SK-N-SH (cell line): ENCODE measurements around the gene ACVRL1. TPM values are rescaled to one million over a fixed set of nuclear protein-coding genes. Genes with fewer than 3 reads are reported as not detected.

Experiments
- CTCF ChIA-PET: fragments of 300-600, 350-600 bp; formaldehyde crosslinking; extraction: SDS; loops from one replicate; lab custom pipeline; 2021; lab: Yijun Ruan, JAX
- POLR2A ChIA-PET: fragments of 350-600 bp; sonication (Branson Sonifier 250); formaldehyde crosslinking; extraction: SDS; loops from one replicate; lab custom pipeline; 2020; ENCODE audit warnings: antibody characterized with exemption, inconsistent platforms; lab: Yijun Ruan, JAX
- DNase-seq: peaks from one replicate; pipeline ENCODE4 v3.0.0; 2012
- H2AFZ ChIP-seq: fragments of 200-600 bp; sonication (generic); 2 replicates; pipeline ENCODE4 v1.8.1; 2016; ENCODE audit warnings: antibody characterized with exemption, mild to moderate bottlenecking, low read depth
- H3F3A ChIP-seq: fragments of 200-600 bp; sonication (generic); replicated peaks from 2 replicates; pipeline ENCODE3; 2016; ENCODE audit warnings: antibody characterized with exemption, mild to moderate bottlenecking; ENCODE audit not compliant: insufficient read depth
- H3K27ac ChIP-seq, 2 experiments: fragments of 200-500 bp in 1 of 2; fragments of 200-600 bp in 1 of 2; sonication (Bioruptor generic) in 1 of 2; sonication (generic), shearing (Covaris generic) in 1 of 2; 2 replicates each; pipeline versions ENCODE4 v1.5.1 to v1.6.1; 2014 to 2016; ENCODE audit warnings: low read depth in 2 of 2, inconsistent platforms in 1 of 2, low read length in 1 of 2, mild to moderate bottlenecking in 1 of 2, mixed read lengths in 1 of 2
- H3K27me3 ChIP-seq: fragments of 200-600 bp; sonication (generic), shearing (Covaris generic); 2 replicates; pipeline ENCODE4 v1.6.1; 2016; ENCODE audit warnings: mixed run types; ENCODE audit not compliant: insufficient read depth
- H3K36me3 ChIP-seq, 2 experiments: fragments of 200-500 bp in 1 of 2; fragments of 200-600 bp in 1 of 2; sonication (Bioruptor generic) in 1 of 2; sonication (generic) in 1 of 2; replicated peaks in 1 of 2; 2 replicates each; pipeline versions ENCODE3 to v1.5.1; 2014 to 2016; ENCODE audit warnings: low read length in 1 of 2, mild to moderate bottlenecking in 1 of 2; ENCODE audit not compliant: insufficient read depth in 2 of 2, control insufficient read depth in 1 of 2
- H3K4me1 ChIP-seq, 2 experiments: fragments of 200-500 bp in 1 of 2; fragments of 200-600 bp in 1 of 2; sonication (Bioruptor generic) in 1 of 2; sonication (generic), shearing (Covaris generic) in 1 of 2; 2 replicates each; pipeline versions ENCODE4 v1.5.1 to v1.6.1; 2014 to 2016; ENCODE audit warnings: low read depth in 1 of 2, low read length in 1 of 2, mixed run types in 1 of 2; ENCODE audit not compliant: insufficient read depth in 2 of 2, control insufficient read depth in 1 of 2
- H3K4me2 ChIP-seq: fragments of 200-600 bp; sonication (generic), shearing (Covaris generic); 2 replicates; pipeline ENCODE4 v1.6.1; 2017; ENCODE audit warnings: mixed run types
- H3K4me3 ChIP-seq, 2 experiments: fragments of 200-500 bp in 1 of 2; fragments of 200-600 bp in 1 of 2; sonication (Bioruptor generic) in 1 of 2; sonication (generic), shearing (Covaris generic) in 1 of 2; 2 replicates each; pipeline versions ENCODE4 v1.5.1 to v1.8.1; 2014 to 2016; ENCODE audit warnings: low read depth in 2 of 2, inconsistent platforms in 1 of 2, low read length in 1 of 2, mild to moderate bottlenecking in 1 of 2, mixed read lengths in 1 of 2, moderate library complexity in 1 of 2
- H3K79me2 ChIP-seq: fragments of 200-600 bp; sonication (generic); 2 replicates; pipeline ENCODE4 v1.8.1; 2017; ENCODE audit warnings: mild to moderate bottlenecking; ENCODE audit not compliant: insufficient read depth
- H3K9ac ChIP-seq: fragments of 200-600 bp; sonication (generic); 2 replicates; pipeline ENCODE4 v1.6.1; 2017; ENCODE audit warnings: mixed run types
- H3K9me2 ChIP-seq: fragments of 200-600 bp; sonication (generic); 2 replicates; pipeline ENCODE4 v1.6.1; 2017; ENCODE audit warnings: mixed run types
- H3K9me3 ChIP-seq: fragments of 200-600 bp; sonication (generic); 2 replicates; pipeline ENCODE4 v1.6.1; 2017; ENCODE audit warnings: mixed run types, mild to moderate bottlenecking, moderate library complexity
- H4K20me1 ChIP-seq: fragments of 200-600 bp; sonication (generic); 2 replicates; pipeline ENCODE4 v1.6.1; 2017; ENCODE audit warnings: mild to moderate bottlenecking, mixed run types; ENCODE audit not compliant: insufficient read depth
- ELF1 ChIP-seq: IDR thresholded peaks from 2 replicates; pipeline ENCODE4 v1.4.0; 2012
- FOSL2 ChIP-seq: IDR thresholded peaks from 2 replicates; pipeline ENCODE4 v1.4.0; 2012; ENCODE audit warnings: low read depth, mild to moderate bottlenecking, moderate library complexity, borderline replicate concordance
- NRF1 ChIP-seq: IDR thresholded peaks from 2 replicates; pipeline ENCODE4 v1.6.1; 2012; ENCODE audit warnings: low read depth, mild to moderate bottlenecking, low read length
- POLR2AphosphoS5 ChIP-seq: IDR thresholded peaks from 2 replicates; pipeline ENCODE4 v1.6.1; 2012; ENCODE audit warnings: low read depth, low read length
- RAD21 ChIP-seq: IDR thresholded peaks from 2 replicates; pipeline ENCODE4 v1.6.1; 2012; ENCODE audit warnings: mild to moderate bottlenecking, low read length
- TAF1 ChIP-seq: IDR thresholded peaks from 2 replicates; pipeline ENCODE4 v1.6.1; 2012; ENCODE audit warnings: low read depth, mild to moderate bottlenecking, low read length, moderate library complexity, borderline replicate concordance
- WGBS: methylation state at CpG from one replicate; pipeline ENCODE4 v1.1.6; 2017; ENCODE audit warnings: low lambda C conversion rate; 5-methylcytosine and 5-hydroxymethylcytosine counted together
- polyA plus RNA-seq, 3 experiments: library from polyadenylated mRNA; depleted of rRNA; stranded (reverse); fragments of >200 nt; gene quantifications; 2 replicates each; pipeline ENCODE4 v1.2.3, GENCODE V29; 2012
- TF ChIP-seq, protein P1 (sequence below): IDR thresholded peaks from 2 replicates; pipeline ENCODE4 v1.6.1; 2012; ENCODE audit warnings: mild to moderate bottlenecking, low read depth, low read length, moderate library complexity
- TF ChIP-seq, protein P2 (sequence below): fragments of 200-600 bp; sonication (generic); IDR thresholded peaks from 2 replicates; pipeline ENCODE4 v1.6.1; 2017; ENCODE audit warnings: antibody characterized with exemption, mild to moderate bottlenecking, moderate library complexity

Gene ACVRL1
- polyA plus RNA-seq, 1 of the 3 experiments (the other 2 are of a cell fraction): 0.07 TPM

DNA sequence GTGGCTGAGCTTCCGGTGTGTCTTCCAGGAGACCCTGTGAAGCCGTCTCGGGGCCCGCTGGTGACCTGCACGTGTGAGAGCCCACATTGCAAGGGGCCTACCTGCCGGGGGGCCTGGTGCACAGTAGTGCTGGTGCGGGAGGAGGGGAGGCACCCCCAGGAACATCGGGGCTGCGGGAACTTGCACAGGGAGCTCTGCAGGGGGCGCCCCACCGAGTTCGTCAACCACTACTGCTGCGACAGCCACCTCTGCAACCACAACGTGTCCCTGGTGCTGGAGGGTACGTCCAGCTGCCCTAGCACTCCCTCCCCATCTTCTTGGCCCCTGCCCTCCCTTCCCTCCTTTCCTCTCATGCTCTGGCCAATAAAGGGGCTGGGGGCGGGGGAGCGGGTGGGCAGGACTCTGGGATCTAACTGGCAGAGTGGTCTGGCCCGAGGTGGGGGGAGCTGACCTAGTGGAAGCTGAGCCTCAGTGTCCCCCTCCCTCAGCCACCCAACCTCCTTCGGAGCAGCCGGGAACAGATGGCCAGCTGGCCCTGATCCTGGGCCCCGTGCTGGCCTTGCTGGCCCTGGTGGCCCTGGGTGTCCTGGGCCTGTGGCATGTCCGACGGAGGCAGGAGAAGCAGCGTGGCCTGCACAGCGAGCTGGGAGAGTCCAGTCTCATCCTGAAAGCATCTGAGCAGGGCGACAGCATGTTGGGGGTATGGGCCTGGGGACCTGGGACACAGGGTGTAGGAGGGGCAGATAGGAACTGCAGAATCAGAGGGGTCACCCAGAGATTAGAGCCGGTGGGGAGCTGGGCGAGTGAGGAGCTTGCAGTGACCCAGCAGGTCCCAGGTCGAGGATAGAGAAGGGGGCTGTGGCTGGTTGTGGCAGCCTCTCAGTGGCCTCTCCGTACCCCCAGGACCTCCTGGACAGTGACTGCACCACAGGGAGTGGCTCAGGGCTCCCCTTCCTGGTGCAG is 6.0 kb downstream of the ACVRL1 start:
- ChIA-PET POLR2A (interaction anchor here (0.5 to 1.5 kb wide), 3 partner anchors 8 to 119 kb away, joined by 3 to 4 read pairs (median 3); no protein-coding TSS in a partner anchor), CTCF (interaction anchor here (1.0 to 6.0 kb wide), 23 partner anchors 9 to 112 kb away, joined by 3 to 28 read pairs (median 6); no protein-coding TSS in a partner anchor)
- Histone ChIP-seq H3K9me2 (no peaks in the 10 kb centered on the region), H4K20me1 (no peaks in the 10 kb centered on the region), H3K79me2 (no peaks in the 10 kb centered on the region), H3K9ac (no peak overlapping the region), H3K4me1 (peaks cover 0 to 77% of the 10 kb centered on the region in 2 experiments; a peak in 2 of 4 replicates), H3K9me3 (no peaks in the 10 kb centered on the region), H3K36me3 (no peaks in the 10 kb centered on the region), H3K4me3 (no peak overlapping the region), H2AFZ (no peak overlapping the region), H3F3A (no peaks in the 10 kb centered on the region), H3K4me2 (no peak overlapping the region), H3K27me3 (no peaks in the 10 kb centered on the region), H3K27ac (peak overlapping the region in 1 of 2 experiments; percentile 84; a peak in 2 of 4 replicates)
- WGBS: 77% methylated on average over 12 of the region's 30 CpGs
- TF ChIP-seq, protein P1, sequence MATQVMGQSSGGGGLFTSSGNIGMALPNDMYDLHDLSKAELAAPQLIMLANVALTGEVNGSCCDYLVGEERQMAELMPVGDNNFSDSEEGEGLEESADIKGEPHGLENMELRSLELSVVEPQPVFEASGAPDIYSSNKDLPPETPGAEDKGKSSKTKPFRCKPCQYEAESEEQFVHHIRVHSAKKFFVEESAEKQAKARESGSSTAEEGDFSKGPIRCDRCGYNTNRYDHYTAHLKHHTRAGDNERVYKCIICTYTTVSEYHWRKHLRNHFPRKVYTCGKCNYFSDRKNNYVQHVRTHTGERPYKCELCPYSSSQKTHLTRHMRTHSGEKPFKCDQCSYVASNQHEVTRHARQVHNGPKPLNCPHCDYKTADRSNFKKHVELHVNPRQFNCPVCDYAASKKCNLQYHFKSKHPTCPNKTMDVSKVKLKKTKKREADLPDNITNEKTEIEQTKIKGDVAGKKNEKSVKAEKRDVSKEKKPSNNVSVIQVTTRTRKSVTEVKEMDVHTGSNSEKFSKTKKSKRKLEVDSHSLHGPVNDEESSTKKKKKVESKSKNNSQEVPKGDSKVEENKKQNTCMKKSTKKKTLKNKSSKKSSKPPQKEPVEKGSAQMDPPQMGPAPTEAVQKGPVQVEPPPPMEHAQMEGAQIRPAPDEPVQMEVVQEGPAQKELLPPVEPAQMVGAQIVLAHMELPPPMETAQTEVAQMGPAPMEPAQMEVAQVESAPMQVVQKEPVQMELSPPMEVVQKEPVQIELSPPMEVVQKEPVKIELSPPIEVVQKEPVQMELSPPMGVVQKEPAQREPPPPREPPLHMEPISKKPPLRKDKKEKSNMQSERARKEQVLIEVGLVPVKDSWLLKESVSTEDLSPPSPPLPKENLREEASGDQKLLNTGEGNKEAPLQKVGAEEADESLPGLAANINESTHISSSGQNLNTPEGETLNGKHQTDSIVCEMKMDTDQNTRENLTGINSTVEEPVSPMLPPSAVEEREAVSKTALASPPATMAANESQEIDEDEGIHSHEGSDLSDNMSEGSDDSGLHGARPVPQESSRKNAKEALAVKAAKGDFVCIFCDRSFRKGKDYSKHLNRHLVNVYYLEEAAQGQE: no peak
- TF ChIP-seq, protein P2, sequence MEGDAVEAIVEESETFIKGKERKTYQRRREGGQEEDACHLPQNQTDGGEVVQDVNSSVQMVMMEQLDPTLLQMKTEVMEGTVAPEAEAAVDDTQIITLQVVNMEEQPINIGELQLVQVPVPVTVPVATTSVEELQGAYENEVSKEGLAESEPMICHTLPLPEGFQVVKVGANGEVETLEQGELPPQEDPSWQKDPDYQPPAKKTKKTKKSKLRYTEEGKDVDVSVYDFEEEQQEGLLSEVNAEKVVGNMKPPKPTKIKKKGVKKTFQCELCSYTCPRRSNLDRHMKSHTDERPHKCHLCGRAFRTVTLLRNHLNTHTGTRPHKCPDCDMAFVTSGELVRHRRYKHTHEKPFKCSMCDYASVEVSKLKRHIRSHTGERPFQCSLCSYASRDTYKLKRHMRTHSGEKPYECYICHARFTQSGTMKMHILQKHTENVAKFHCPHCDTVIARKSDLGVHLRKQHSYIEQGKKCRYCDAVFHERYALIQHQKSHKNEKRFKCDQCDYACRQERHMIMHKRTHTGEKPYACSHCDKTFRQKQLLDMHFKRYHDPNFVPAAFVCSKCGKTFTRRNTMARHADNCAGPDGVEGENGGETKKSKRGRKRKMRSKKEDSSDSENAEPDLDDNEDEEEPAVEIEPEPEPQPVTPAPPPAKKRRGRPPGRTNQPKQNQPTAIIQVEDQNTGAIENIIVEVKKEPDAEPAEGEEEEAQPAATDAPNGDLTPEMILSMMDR: peak; percentile 20; the same call in 1 of the 2 replicates
- no peak for TF ChIP-seq TAF1
- DNase-seq: peak; percentile 55

DNA sequence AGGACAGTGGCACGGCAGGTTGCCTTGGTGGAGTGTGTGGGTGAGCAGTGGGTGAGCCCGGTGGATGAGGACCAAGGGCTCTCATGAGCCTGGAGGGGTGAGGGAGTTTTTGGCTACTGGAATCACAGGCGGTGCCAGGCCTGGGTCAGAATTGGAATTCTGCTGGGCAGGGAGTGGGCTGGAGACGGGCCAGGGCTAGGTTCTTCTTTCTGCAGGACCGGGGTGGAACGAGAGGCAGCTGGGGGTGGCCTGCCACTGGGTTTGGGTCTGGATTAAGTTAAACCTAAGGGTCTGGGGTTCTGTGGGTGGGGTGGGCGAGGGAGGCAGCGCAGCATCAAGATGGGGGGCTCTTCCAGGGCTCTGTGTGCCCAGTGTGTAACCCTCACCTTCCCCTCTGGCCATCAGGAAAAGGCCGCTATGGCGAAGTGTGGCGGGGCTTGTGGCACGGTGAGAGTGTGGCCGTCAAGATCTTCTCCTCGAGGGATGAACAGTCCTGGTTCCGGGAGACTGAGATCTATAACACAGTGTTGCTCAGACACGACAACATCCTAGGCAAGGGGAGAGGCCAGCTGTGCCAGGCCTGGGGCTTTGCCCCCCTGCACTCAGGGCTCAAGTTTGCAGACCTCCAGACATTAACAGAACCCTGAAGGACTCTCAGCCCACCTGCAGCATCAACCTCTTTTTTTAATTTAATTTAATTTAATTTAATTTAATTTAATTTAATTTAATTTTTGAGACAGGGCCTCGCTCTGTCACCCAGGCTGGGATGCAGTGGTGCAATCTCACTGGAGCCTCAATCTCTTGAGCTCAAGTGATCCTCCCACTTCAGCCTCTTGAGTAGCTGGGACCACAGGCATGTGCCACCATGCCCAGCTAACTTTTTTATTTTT is 7.0 kb downstream of the ACVRL1 start:
- ChIA-PET POLR2A (interaction anchor here (0.5 kb wide), 1 partner anchor 119 kb away, joined by 3 read pairs; no protein-coding TSS in a partner anchor), CTCF (interaction anchor here (0.7 to 6.0 kb wide), 11 partner anchors 8 to 109 kb away, joined by 3 to 28 read pairs (median 4); no protein-coding TSS in a partner anchor)
- H4K20me1 ChIP-seq: no peaks in the 10 kb centered on the region
- H3K36me3 ChIP-seq: no peaks in the 10 kb centered on the region
- WGBS: 90% methylated on average over 16 of the region's 17 CpGs
- H3K27me3 ChIP-seq: no peaks in the 10 kb centered on the region
- H3K9ac ChIP-seq: no peak overlapping the region
- peak; percentile 52 for DNase-seq
- no peak overlapping the region for H3K4me2 ChIP-seq
- H3F3A ChIP-seq: no peaks in the 10 kb centered on the region
- peaks cover 0 to 87% of the 10 kb centered on the region in 2 experiments; a peak in 2 of 4 replicates for H3K4me1 ChIP-seq
- no peak overlapping the region for H2AFZ ChIP-seq
- no peak for TF ChIP-seq ELF1
- TF ChIP-seq NRF1: no peak
- no peak for TF ChIP-seq RAD21
- TF ChIP-seq FOSL2: no peak
- no peak for TF ChIP-seq POLR2AphosphoS5
- no peaks in the 10 kb centered on the region for H3K79me2 ChIP-seq
- peak overlapping the region in 1 of 2 experiments; percentile 84; a peak in 2 of 4 replicates for H3K27ac ChIP-seq
- H3K4me3 ChIP-seq: no peak overlapping the region
- no peaks in the 10 kb centered on the region for H3K9me3 ChIP-seq
- H3K9me2 ChIP-seq: no peaks in the 10 kb centered on the region
